PC-3 (cell line): ENCODE results near the gene LIN28A. TPM values are rescaled to one million over a fixed set of nuclear protein-coding genes. Genes with fewer than 3 reads are reported as not detected.

Experiments used
- ATAC-seq: fragments of 200-7000 bp; cut with Tn5 transposase; 2 replicates; pipeline ENCODE4 v1.9.1; 2020; ENCODE audit warnings: mild to moderate bottlenecking, moderate library complexity
- BruUV-seq: library from RNA; stranded (reverse); fragments of 400-500 nt; replicated peaks from 2 replicates; lab custom pipeline; 2021; lab: Mats Ljungman, UMichigan
- CTCF ChIA-PET: fragments of 300-600 bp; sonication (Branson Sonifier 250); formaldehyde crosslinking; loops from one replicate; lab custom pipeline; 2022; ENCODE audit warnings: antibody characterized with exemption; lab: Charles Lee
- POLR2A ChIA-PET: fragments of 300-600 bp; sonication (Branson Sonifier 250); formaldehyde crosslinking; loops from one replicate; lab custom pipeline; 2022; ENCODE audit warnings: antibody characterized with exemption; ENCODE audit not compliant: unreplicated experiment; lab: Charles Lee
- DNase-seq: peaks from one replicate; pipeline ENCODE4 v3.0.0-alpha.2; 2015
- H2AFZ ChIP-seq: fragments of 300-600 bp; sonication (generic); 2 replicates; pipeline ENCODE4 v1.6.0; 2016; ENCODE audit warnings: antibody characterized with exemption, low read length
- H3F3A ChIP-seq: fragments of 300-600 bp; sonication (generic); one replicate; pipeline ENCODE4 v1.6.0; 2017; ENCODE audit warnings: antibody characterized with exemption, low read length, control low read depth, mild to moderate bottlenecking; ENCODE audit not compliant: unreplicated experiment
- H3K27ac ChIP-seq: fragments of 300-600 bp; sonication (generic); 2 replicates; pipeline ENCODE4 v1.5.1; 2016; ENCODE audit warnings: mild to moderate bottlenecking, low read length
- H3K27me3 ChIP-seq: fragments of 300-600 bp; sonication (generic); 2 replicates; pipeline ENCODE4 v1.6.1; 2016; ENCODE audit warnings: low read length, mixed read lengths
- H3K36me3 ChIP-seq: fragments of 300-600 bp; sonication (generic); 2 replicates; pipeline ENCODE4 v1.6.1; 2016; ENCODE audit warnings: low read depth, mixed run types, low read length, mixed read lengths
- H3K4me1 ChIP-seq: fragments of 300-600 bp; sonication (generic); 2 replicates; pipeline ENCODE4 v1.5.1; 2016; ENCODE audit warnings: low read length; ENCODE audit not compliant: insufficient read depth
- H3K4me2 ChIP-seq: fragments of 300-600 bp; sonication (generic); 2 replicates; pipeline ENCODE4 v1.6.0; 2016; ENCODE audit warnings: low read length
- H3K4me3 ChIP-seq: fragments of 300-600 bp; sonication (generic); 2 replicates; pipeline ENCODE4 v1.5.1; 2016; ENCODE audit warnings: mild to moderate bottlenecking, low read length, mixed read lengths
- H3K79me2 ChIP-seq: fragments of 300-600 bp; sonication (generic); 2 replicates; pipeline ENCODE4 v1.6.1; 2017; ENCODE audit warnings: low read length, mixed read lengths
- H3K9ac ChIP-seq: fragments of 300-600 bp; sonication (generic); 2 replicates; pipeline ENCODE4 v1.6.0; 2016; ENCODE audit warnings: mild to moderate bottlenecking, low read length
- H3K9me2 ChIP-seq: fragments of 300-600 bp; sonication (generic); replicated peaks from 2 replicates; pipeline ENCODE4 v1.6.1; 2016; ENCODE audit warnings: mixed run types, low read length, mixed read lengths
- H3K9me3 ChIP-seq: fragments of 300-600 bp; sonication (generic); 2 replicates; pipeline ENCODE4 v1.6.1; 2016; ENCODE audit warnings: low read length, mixed read lengths
- H4K20me1 ChIP-seq: fragments of 300-600 bp; sonication (generic); 2 replicates; pipeline ENCODE4 v1.6.1; 2016; ENCODE audit warnings: low read length, mixed read lengths
- EZH2 ChIP-seq: fragments of 300-600 bp; sonication (generic); IDR thresholded peaks from one replicate; pipeline ENCODE4 v1.6.1; 2017; ENCODE audit warnings: antibody characterized with exemption, mild to moderate bottlenecking, low read length; ENCODE audit not compliant: unreplicated experiment
- EZH2phosphoT487 ChIP-seq: fragments of 300-600 bp; sonication (generic); IDR thresholded peaks from 2 replicates; pipeline ENCODE4 v1.6.1; 2018; ENCODE audit warnings: mild to moderate bottlenecking, antibody characterized with exemption, low read length, borderline replicate concordance
- intact Hi-C: fragments of 100-400 bp; cut with micrococcal nuclease; formaldehyde crosslinking; loops from 2 replicates; pipeline ENCODE4 v1.9.0; 2023
- total RNA-seq: library from RNA; depleted of rRNA; stranded (reverse); fragments of >200 nt; gene quantifications from 2 replicates; pipeline ENCODE4 v1.2.3, GENCODE V29; 2014
- TF ChIP-seq, protein P1 (sequence below): fragments of 300-600 bp; sonication (generic); conservative IDR thresholded peaks from 2 replicates; pipeline ENCODE4 v1.5.1; 2017; ENCODE audit warnings: antibody characterized with exemption, low read depth, mild to moderate bottlenecking, low read length

LIN28A gene
- total RNA-seq, 1 experiment from 2014 or later, result not detected

DNA sequence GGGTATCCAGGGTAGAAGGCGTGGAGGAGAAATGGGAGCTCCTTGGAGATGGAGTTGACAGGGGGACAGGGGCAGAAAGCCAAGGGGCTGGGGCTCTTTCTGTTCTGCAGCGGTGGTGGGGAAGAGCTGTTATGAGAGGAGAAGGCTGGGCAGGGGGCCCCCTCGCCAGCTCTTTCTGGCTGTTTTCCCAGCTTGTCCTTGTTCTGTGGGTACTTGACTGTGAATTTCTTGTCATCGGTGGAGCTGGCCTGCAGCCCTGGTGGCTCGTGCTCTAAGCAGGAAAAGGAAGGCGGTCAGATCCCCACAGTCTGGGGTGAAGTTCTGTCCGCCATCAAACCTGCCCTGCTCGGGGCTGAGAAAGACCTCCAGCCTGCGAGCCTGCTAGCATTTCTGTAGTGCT is 45.7 kb upstream of the LIN28A start:
- no peaks in the 10 kb centered on the region for H4K20me1 ChIP-seq
- H3K4me1 ChIP-seq, result no peaks in the 10 kb centered on the region
- no peaks in the 10 kb centered on the region for H3K36me3 ChIP-seq
- POLR2A ChIA-PET, result interaction anchor here (0.6 kb wide), 1 partner anchor 13 kb away, joined by 3 read pairs; no protein-coding TSS in a partner anchor
- no peaks in the 10 kb centered on the region for H3K27me3 ChIP-seq
- H3K79me2 ChIP-seq, result no peaks in the 10 kb centered on the region
- no peaks in the 10 kb centered on the region for H3K9me3 ChIP-seq
- H2AFZ ChIP-seq, result no peak overlapping the region
- no peak overlapping the region for H3K27ac ChIP-seq
- H3K9ac ChIP-seq, result no peak overlapping the region
- no TSS peak for BruUV-seq
- H3K4me2 ChIP-seq, result no peak overlapping the region
- no peak for DNase-seq
- no peaks in the 10 kb centered on the region for H3K9me2 ChIP-seq
- intact Hi-C loops, result no loop called here
- CTCF ChIA-PET, result no interaction called here
- TF ChIP-seq EZH2phosphoT487, result no peak
- TF ChIP-seq EZH2, result no peak
- TF ChIP-seq, protein P1, sequence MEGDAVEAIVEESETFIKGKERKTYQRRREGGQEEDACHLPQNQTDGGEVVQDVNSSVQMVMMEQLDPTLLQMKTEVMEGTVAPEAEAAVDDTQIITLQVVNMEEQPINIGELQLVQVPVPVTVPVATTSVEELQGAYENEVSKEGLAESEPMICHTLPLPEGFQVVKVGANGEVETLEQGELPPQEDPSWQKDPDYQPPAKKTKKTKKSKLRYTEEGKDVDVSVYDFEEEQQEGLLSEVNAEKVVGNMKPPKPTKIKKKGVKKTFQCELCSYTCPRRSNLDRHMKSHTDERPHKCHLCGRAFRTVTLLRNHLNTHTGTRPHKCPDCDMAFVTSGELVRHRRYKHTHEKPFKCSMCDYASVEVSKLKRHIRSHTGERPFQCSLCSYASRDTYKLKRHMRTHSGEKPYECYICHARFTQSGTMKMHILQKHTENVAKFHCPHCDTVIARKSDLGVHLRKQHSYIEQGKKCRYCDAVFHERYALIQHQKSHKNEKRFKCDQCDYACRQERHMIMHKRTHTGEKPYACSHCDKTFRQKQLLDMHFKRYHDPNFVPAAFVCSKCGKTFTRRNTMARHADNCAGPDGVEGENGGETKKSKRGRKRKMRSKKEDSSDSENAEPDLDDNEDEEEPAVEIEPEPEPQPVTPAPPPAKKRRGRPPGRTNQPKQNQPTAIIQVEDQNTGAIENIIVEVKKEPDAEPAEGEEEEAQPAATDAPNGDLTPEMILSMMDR, result no peak
- H3F3A ChIP-seq, result no peaks in the 10 kb centered on the region
- H3K4me3 ChIP-seq, result no peak overlapping the region
- no peak for ATAC-seq

DNA sequence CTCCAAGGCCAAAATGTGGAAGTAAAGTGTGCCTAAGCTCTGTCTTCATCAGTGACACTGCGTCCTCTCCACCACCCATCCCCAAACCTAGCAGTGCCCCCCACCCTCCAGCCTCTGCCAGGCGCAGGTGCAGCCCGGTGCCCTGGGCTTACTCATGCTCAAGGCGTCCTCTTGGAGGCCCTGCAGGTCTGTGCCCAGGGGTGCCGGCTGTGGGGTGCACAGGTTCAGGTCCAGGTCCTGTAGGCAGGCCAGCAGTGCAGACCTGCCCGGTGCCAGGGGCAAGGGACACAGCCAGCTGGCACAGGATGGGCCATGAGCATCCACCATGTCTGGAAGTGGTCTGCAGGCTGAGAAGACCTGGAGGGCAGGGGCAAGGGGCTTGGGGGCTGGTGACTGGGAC is 43.2 kb upstream of the LIN28A start:
- no peaks in the 10 kb centered on the region for H3F3A ChIP-seq
- no peak overlapping the region for H3K9ac ChIP-seq
- BruUV-seq, result no TSS peak
- no peaks in the 10 kb centered on the region for H3K9me3 ChIP-seq
- TF ChIP-seq EZH2phosphoT487 (no peak), EZH2 (no peak)
- TF ChIP-seq, protein P1, result no peak
- H4K20me1 ChIP-seq, result no peaks in the 10 kb centered on the region
- H3K4me1 ChIP-seq, result 0 out of 2 replicates have a peak, but pooled peaks cover 2% of the 10 kb centered on the region
- no peaks in the 10 kb centered on the region for H3K27me3 ChIP-seq
- intact Hi-C loops, result no loop called here
- ATAC-seq, result no peak
- H3K4me3 ChIP-seq, result no peak overlapping the region
- ChIA-PET POLR2A (no interaction called here), CTCF (no interaction called here)
- H3K27ac ChIP-seq, result no peak overlapping the region
- no peaks in the 10 kb centered on the region for H3K36me3 ChIP-seq
- no peak overlapping the region for H2AFZ ChIP-seq
- H3K4me2 ChIP-seq, result no peak overlapping the region
- no peak for DNase-seq
- no peaks in the 10 kb centered on the region for H3K79me2 ChIP-seq
- no peaks in the 10 kb centered on the region for H3K9me2 ChIP-seq

DNA sequence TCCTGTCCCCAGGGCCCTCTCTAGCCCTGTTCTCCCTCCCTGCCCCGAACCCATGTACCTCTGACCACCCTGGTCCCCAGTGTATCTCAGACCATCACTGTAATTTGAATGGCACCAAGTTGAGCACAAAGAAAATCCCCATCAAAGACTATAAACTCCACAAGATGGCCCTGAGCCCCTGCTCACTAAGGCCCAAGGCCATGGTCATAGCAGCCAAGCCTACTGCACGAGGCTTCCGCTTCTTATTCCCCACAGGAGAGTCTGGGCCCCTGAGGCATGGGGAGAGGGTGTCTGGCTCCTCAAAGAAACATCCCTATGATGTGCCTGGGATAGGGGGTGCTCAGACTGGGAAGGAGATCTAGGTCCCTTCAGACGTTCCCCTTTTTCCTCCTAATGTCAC is 42.6 kb upstream of the LIN28A start:
- ChIA-PET POLR2A (no interaction called here), CTCF (no interaction called here)
- Histone ChIP-seq H3K9me3 (no peaks in the 10 kb centered on the region), H3K4me3 (no peak overlapping the region), H4K20me1 (no peaks in the 10 kb centered on the region), H3K9ac (no peak overlapping the region), H3K9me2 (no peaks in the 10 kb centered on the region), H3K4me1 (0 out of 2 replicates have a peak, but pooled peaks cover 2% of the 10 kb centered on the region), H3K79me2 (no peaks in the 10 kb centered on the region), H3K4me2 (no peak overlapping the region), H3K27me3 (no peaks in the 10 kb centered on the region), H2AFZ (no peak overlapping the region), H3K36me3 (no peaks in the 10 kb centered on the region), H3F3A (no peaks in the 10 kb centered on the region), H3K27ac (no peak overlapping the region)
- ATAC-seq, result no peak
- intact Hi-C loops, result no loop called here
- no peak for DNase-seq
- no TSS peak for BruUV-seq
- no peak for TF ChIP-seq EZH2phosphoT487
- no peak for TF ChIP-seq EZH2
- TF ChIP-seq, protein P1, result no peak
